ENCODE measurements around the gene PPIG. TPM values are rescaled to one million over a fixed set of nuclear protein-coding genes. Genes with fewer than 3 reads are reported as not detected.
"Not testable (repeated sequence)": the region's sequence is repeated elsewhere in the genome, so short reads cannot be mapped to it uniquely, and the experiment has no call there.

The PPIG gene
- total RNA-seq, 2 experiments from 2014 or later = 48.8 to 49.6 TPM

GRCh38 chr2:169673106-169673505 is 89.0 kb downstream of the PPIG start:
- H3K4me1 Mint-ChIP-seq = peaks cover 2% of the 10 kb centered on the region

GRCh38 chr2:169673921-169674320 is 89.8 kb downstream of the PPIG start:
- CTCF ChIA-PET = no interaction called here
- no peak for DNase-seq
- H3K27ac Mint-ChIP-seq = no peak overlapping the region
- no peak overlapping the region for H3K4me3 Mint-ChIP-seq
- H3K36me3 Mint-ChIP-seq (ENCODE audit: low read depth) = no peaks in the 10 kb centered on the region
- POLR2A ChIA-PET = no interaction called here
- peaks cover 5% of the 10 kb centered on the region for H3K27me3 Mint-ChIP-seq
- no peaks in the 10 kb centered on the region for H3K9me3 Mint-ChIP-seq
- peaks cover 2% of the 10 kb centered on the region for H3K4me1 Mint-ChIP-seq

More at GRCh38 chr2:169673106-169673505, 89.0 kb downstream of the PPIG start:
- H3K9me3 Mint-ChIP-seq = no peaks in the 10 kb centered on the region
- H3K36me3 Mint-ChIP-seq (ENCODE audit: low read depth) = no peaks in the 10 kb centered on the region
- CTCF ChIA-PET = interaction anchor here (1.1 kb wide), 1 partner anchor 25 kb away, joined by 3 read pairs; no protein-coding TSS in a partner anchor
- no peak overlapping the region for H3K27ac Mint-ChIP-seq
- POLR2A ChIA-PET = interaction anchor here (1.4 kb wide), 1 partner anchor 10 kb away, joined by 4 read pairs; no protein-coding TSS in a partner anchor
- no peak for DNase-seq
- no peak overlapping the region for H3K4me3 Mint-ChIP-seq
- peaks cover 5% of the 10 kb centered on the region for H3K27me3 Mint-ChIP-seq

GRCh38 chr2:169676357-169676756 is 92.2 kb downstream of the PPIG start:
- H3K4me1 Mint-ChIP-seq = no peaks in the 10 kb centered on the region

GRCh38 chr2:169676850-169677249 is 92.7 kb downstream of the PPIG start:
- ChIA-PET CTCF (no interaction called here), POLR2A (no interaction called here)
- Mint-ChIP-seq H3K4me3 (no peak overlapping the region), H3K27ac (no peak overlapping the region), H3K27me3 (peaks cover 3% of the 10 kb centered on the region), H3K9me3 (no peaks in the 10 kb centered on the region), H3K4me1 (no peaks in the 10 kb centered on the region), H3K36me3 (ENCODE audit: low read depth) (no peaks in the 10 kb centered on the region)
- no peak for DNase-seq

More at GRCh38 chr2:169676357-169676756, 92.2 kb downstream of the PPIG start:
- Mint-ChIP-seq H3K4me3 (no peak overlapping the region), H3K9me3 (no peaks in the 10 kb centered on the region), H3K27ac (no peak overlapping the region), H3K36me3 (ENCODE audit: low read depth) (no peaks in the 10 kb centered on the region), H3K27me3 (peaks cover 3% of the 10 kb centered on the region)
- no peak for DNase-seq
- CTCF ChIA-PET = no interaction called here
- POLR2A ChIA-PET = no interaction called here

- POLR2A ChIA-PET = interaction anchor here (0.6 to 2.2 kb wide), 10 partner anchors 10 to 144 kb away, joined by 3 to 29 read pairs (median 4); partner anchors contain the start of genes CFAP210, PHOSPHO2 and UBR3
- CTCF ChIA-PET = interaction anchor here (0.8 to 1.6 kb wide), 2 partner anchors 10 to 142 kb away, joined by 3 to 4 read pairs; partner anchors contain the start of gene METTL5
- DNase-seq = peak; percentile 38
- no peak overlapping the region for H3K4me3 Mint-ChIP-seq
- H3K27me3 Mint-ChIP-seq = no peaks in the 10 kb centered on the region
- peak overlapping the region; percentile 32 for H3K27ac Mint-ChIP-seq
- peaks cover 5% of the 10 kb centered on the region for H3K9me3 Mint-ChIP-seq
- peaks cover 22% of the 10 kb centered on the region for H3K4me1 Mint-ChIP-seq
- H3K36me3 Mint-ChIP-seq (ENCODE audit: low read depth) = no peaks in the 10 kb centered on the region
Measured at GRCh38 chr2:169683054-169683424, 98.9 kb downstream of the PPIG start.

GRCh38 chr2:169683425-169684134 is 99.4 kb downstream of the PPIG start:
- DNase-seq = no peak
- Mint-ChIP-seq H3K9me3 (peaks cover 10% of the 10 kb centered on the region), H3K4me3 (no peak overlapping the region), H3K36me3 (ENCODE audit: low read depth) (peaks cover 4% of the 10 kb centered on the region), H3K27me3 (peaks cover under 1% of the 10 kb centered on the region), H3K4me1 (peaks cover 22% of the 10 kb centered on the region), H3K27ac (peak overlapping the region; percentile 32)
- ChIA-PET POLR2A (interaction anchor here (0.6 to 2.2 kb wide), 10 partner anchors 10 to 144 kb away, joined by 3 to 29 read pairs (median 4); partner anchors contain the start of genes CFAP210, PHOSPHO2 and UBR3), CTCF (interaction anchor here (0.8 to 1.6 kb wide), 2 partner anchors 9 to 141 kb away, joined by 3 to 4 read pairs; partner anchors contain the start of gene METTL5)

GRCh38 chr2:169684135-169684565 is 100.0 kb downstream of the PPIG start:
- Mint-ChIP-seq H3K4me3 (no peak overlapping the region), H3K9me3 (peaks cover 14% of the 10 kb centered on the region), H3K27me3 (peaks cover 4% of the 10 kb centered on the region)

GRCh38 chr2:169684712-169685111 is 100.6 kb downstream of the PPIG start:
- H3K27me3 Mint-ChIP-seq; H3K4me3 Mint-ChIP-seq; DNase-seq; H3K27ac Mint-ChIP-seq; H3K36me3 Mint-ChIP-seq (ENCODE audit: low read depth); CTCF ChIA-PET: not testable (repeated sequence)
- POLR2A ChIA-PET = interaction anchor here (2.2 kb wide), 1 partner anchor 9 kb away, joined by 29 read pairs; the partner anchor contains the start of genes CFAP210 and PHOSPHO2
- peaks cover 17% of the 10 kb centered on the region for H3K9me3 Mint-ChIP-seq
- H3K4me1 Mint-ChIP-seq = peaks cover 22% of the 10 kb centered on the region

More at GRCh38 chr2:169684135-169684565, 100.0 kb downstream of the PPIG start:
- Mint-ChIP-seq H3K27ac (peak overlapping the region; percentile 32), H3K36me3 (ENCODE audit: low read depth) (peaks cover 7% of the 10 kb centered on the region), H3K4me1 (peaks cover 22% of the 10 kb centered on the region)
- ChIA-PET POLR2A (interaction anchor here (1.0 to 2.2 kb wide), 4 partner anchors 9 to 143 kb away, joined by 3 to 29 read pairs (median 6); partner anchors contain the start of genes CFAP210, PHOSPHO2 and UBR3), CTCF (interaction anchor here (1.6 kb wide), 1 partner anchor 9 kb away, joined by 4 read pairs; no protein-coding TSS in a partner anchor)
- DNase-seq = no peak

- Mint-ChIP-seq H3K36me3 (ENCODE audit: low read depth) (peaks cover 11% of the 10 kb centered on the region), H3K9me3 (peaks cover 19% of the 10 kb centered on the region), H3K27me3 (peaks cover 14% of the 10 kb centered on the region), H3K4me1 (peaks cover 22% of the 10 kb centered on the region)
- H3K27ac Mint-ChIP-seq, H3K4me3 Mint-ChIP-seq, POLR2A ChIA-PET, CTCF ChIA-PET, DNase-seq: not testable (repeated sequence)
Measured at GRCh38 chr2:169686825-169687224, 102.7 kb downstream of the PPIG start.

- H3K27ac Mint-ChIP-seq, CTCF ChIA-PET, DNase-seq, H3K4me3 Mint-ChIP-seq, POLR2A ChIA-PET: not testable (repeated sequence)
- peaks cover 16% of the 10 kb centered on the region for H3K4me1 Mint-ChIP-seq
- peaks cover 11% of the 10 kb centered on the region for H3K36me3 Mint-ChIP-seq (ENCODE audit: low read depth)
- H3K27me3 Mint-ChIP-seq = peaks cover 23% of the 10 kb centered on the region
- peaks cover 19% of the 10 kb centered on the region for H3K9me3 Mint-ChIP-seq
Measured at GRCh38 chr2:169687943-169688342, 103.8 kb downstream of the PPIG start.

GRCh38 chr2:169690958-169691357 is 106.8 kb downstream of the PPIG start:
- Mint-ChIP-seq H3K27me3 (peaks cover 27% of the 10 kb centered on the region), H3K4me3 (no peak overlapping the region), H3K27ac (no peak overlapping the region), H3K4me1 (peaks cover 21% of the 10 kb centered on the region), H3K36me3 (ENCODE audit: low read depth) (peaks cover 11% of the 10 kb centered on the region), H3K9me3 (peaks cover 19% of the 10 kb centered on the region)
- no peak for DNase-seq
- POLR2A ChIA-PET = interaction anchor here (0.6 kb wide), 1 partner anchor 1401 kb away, joined by 3 read pairs; no protein-coding TSS in a partner anchor
- CTCF ChIA-PET = interaction anchor here (0.7 to 1.3 kb wide), 2 partner anchors 10 to 23 kb away, joined by 3 to 4 read pairs; no protein-coding TSS in a partner anchor

All from activated CD4-positive, alpha-beta memory T cell treated with anti-CD3 and anti-CD28 coated beads, Interleukin-2, amount 10 ng/mL, durations not matched to agents 7 days and 5 days (primary cell).